ENCODE data around the gene TMEM101. TPM values are rescaled to one million over a fixed set of nuclear protein-coding genes. Genes with fewer than 3 reads are reported as not detected.
"Not testable (repeated sequence)": the region's sequence is repeated elsewhere in the genome, so short reads cannot be mapped to it uniquely, and the experiment has no call there.

The TMEM101 gene
- total and polyA plus RNA-seq, 2 experiments from 2014 or later: 22.5 to 65.8 TPM

- no peak for DNase-seq (ENCODE audit: low read depth in 1 of 2, low spot score in 1 of 2)
- Histone ChIP-seq H3K27me3 (no peaks in the 10 kb centered on the region), H3K9me3 (ENCODE audit: low read depth) (no peaks in the 10 kb centered on the region), H3K36me3 (peaks cover 24% of the 10 kb centered on the region), H3K27ac (peak overlapping the region; percentile 51), H3K4me3 (no peak overlapping the region), H3K4me1 (ENCODE audit: low read depth) (peaks cover 6% of the 10 kb centered on the region)
- TF ChIP-seq CTCF (IDR thresholded peaks at IDR 0.05; ENCODE audit: low read depth, low read length): no peak
Observed at GRCh38 chr17:44059101-44059892, 44.5 kb upstream of the TMEM101 start.

GRCh38 chr17:44053125-44053872, 38.5 kb upstream of the TMEM101 start:
- no peak for DNase-seq (ENCODE audit: low read depth in 1 of 2, low spot score in 1 of 2)
- H3K27ac ChIP-seq: peak overlapping the region; percentile 75
- TF ChIP-seq CTCF (IDR thresholded peaks at IDR 0.05; ENCODE audit: low read depth, low read length): no peak
- peaks cover 21% of the 10 kb centered on the region for H3K36me3 ChIP-seq
- H3K9me3 ChIP-seq (ENCODE audit: low read depth): no peaks in the 10 kb centered on the region
- no peaks in the 10 kb centered on the region for H3K27me3 ChIP-seq
- H3K4me3 ChIP-seq: no peak overlapping the region
- no peaks in the 10 kb centered on the region for H3K4me1 ChIP-seq (ENCODE audit: low read depth)

- peaks cover 23% of the 10 kb centered on the region for H3K36me3 ChIP-seq
Observed at GRCh38 chr17:44049294-44050060, 34.7 kb upstream of the TMEM101 start.

GRCh38 chr17:44046893-44047292, 32.1 kb upstream of the TMEM101 start:
- H3K4me1 ChIP-seq (ENCODE audit: low read depth); H3K27ac ChIP-seq; DNase-seq (ENCODE audit: low read depth in 1 of 2, low spot score in 1 of 2); H3K4me3 ChIP-seq; H3K9me3 ChIP-seq (ENCODE audit: low read depth); H3K27me3 ChIP-seq: not testable (repeated sequence)
- H3K36me3 ChIP-seq: peaks cover 18% of the 10 kb centered on the region

More at GRCh38 chr17:44049294-44050060, 34.7 kb upstream of the TMEM101 start:
- no peak for DNase-seq (ENCODE audit: low read depth in 1 of 2, low spot score in 1 of 2)
- Histone ChIP-seq H3K27ac (no peak overlapping the region), H3K27me3 (no peaks in the 10 kb centered on the region), H3K9me3 (ENCODE audit: low read depth) (no peaks in the 10 kb centered on the region), H3K4me1 (ENCODE audit: low read depth) (no peaks in the 10 kb centered on the region), H3K4me3 (no peak overlapping the region)
- no peak for TF ChIP-seq CTCF (IDR thresholded peaks at IDR 0.05; ENCODE audit: low read depth, low read length)

GRCh38 chr17:44045486-44045885, 30.7 kb upstream of the TMEM101 start:
- peaks cover 7% of the 10 kb centered on the region for H3K36me3 ChIP-seq
- H3K9me3 ChIP-seq (ENCODE audit: low read depth): no peaks in the 10 kb centered on the region
- no peak overlapping the region for H3K27ac ChIP-seq
- peaks cover 4% of the 10 kb centered on the region for H3K4me1 ChIP-seq (ENCODE audit: low read depth)
- TF ChIP-seq CTCF (IDR thresholded peaks at IDR 0.05; ENCODE audit: low read depth, low read length): no peak
- DNase-seq (ENCODE audit: low read depth in 1 of 2, low spot score in 1 of 2): no peak
- H3K27me3 ChIP-seq: no peaks in the 10 kb centered on the region
- no peak overlapping the region for H3K4me3 ChIP-seq
